H7 (cell line): Measurements from ENCODE around the gene PSMD1. TPM values are rescaled to one million over a fixed set of nuclear protein-coding genes. Genes with fewer than 3 reads are reported as not detected.

Experiments used
- DNase-seq: peaks from one replicate; pipeline ENCODE4 v3.0.0; 2012
- H3K27me3 ChIP-seq: 2 replicates; pipeline ENCODE4 v1.6.0; 2011; ENCODE audit warnings: mild to moderate bottlenecking, low read length; ENCODE audit not compliant: control insufficient read depth, insufficient read depth
- H3K36me3 ChIP-seq: replicated peaks from 2 replicates; pipeline ENCODE4 v1.5.1; 2011; ENCODE audit warnings: low read length; ENCODE audit not compliant: control insufficient read depth, insufficient read depth
- H3K4me3 ChIP-seq: 2 replicates; pipeline ENCODE4 v1.5.1; 2011; ENCODE audit warnings: low read depth, mild to moderate bottlenecking, control low read depth, low read length, moderate library complexity; ENCODE audit not compliant: insufficient read depth
- total RNA-seq: library from RNA; depleted of rRNA; stranded (reverse); fragments of >200 nt; shearing (Covaris generic); gene quantifications from 2 replicates; pipeline ENCODE4 v1.2.3, GENCODE V29; 2014

The PSMD1 gene
- total RNA-seq, 1 experiment from 2014 or later: 154 TPM

DNA sequence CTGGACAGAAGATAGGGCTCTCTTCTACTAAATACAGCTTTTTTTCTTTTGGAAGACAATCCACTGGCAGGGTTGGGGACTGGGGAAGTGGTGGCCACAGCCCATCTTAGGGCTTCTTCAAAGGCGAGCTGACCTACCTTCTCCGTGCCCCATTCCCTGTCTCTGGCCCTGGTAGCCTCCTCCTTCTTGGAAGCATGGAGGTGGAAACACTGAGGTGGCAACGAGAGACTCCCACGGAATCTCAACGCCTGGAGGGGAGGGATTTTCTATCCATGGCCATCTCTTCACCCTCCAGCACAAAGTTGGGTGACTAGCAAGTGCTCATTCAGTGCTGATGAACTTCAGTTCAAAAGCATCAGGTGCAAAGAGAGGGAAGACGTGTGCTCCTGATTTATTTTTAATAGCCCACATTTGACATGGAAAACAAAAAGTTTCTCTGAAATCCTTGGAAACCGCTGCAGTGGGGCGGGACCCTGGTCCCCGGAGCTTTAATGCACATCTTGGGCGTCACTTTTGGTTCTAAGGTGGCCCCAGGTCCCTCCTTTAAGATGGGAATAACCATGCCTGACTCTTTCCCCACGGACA, 141.1 kb downstream of the PSMD1 start:
- Histone ChIP-seq H3K36me3 (peaks cover 3% of the 10 kb centered on the region), H3K27me3 (no peaks in the 10 kb centered on the region), H3K4me3 (peak overlapping the region; percentile 77)
- no peak for DNase-seq

DNA sequence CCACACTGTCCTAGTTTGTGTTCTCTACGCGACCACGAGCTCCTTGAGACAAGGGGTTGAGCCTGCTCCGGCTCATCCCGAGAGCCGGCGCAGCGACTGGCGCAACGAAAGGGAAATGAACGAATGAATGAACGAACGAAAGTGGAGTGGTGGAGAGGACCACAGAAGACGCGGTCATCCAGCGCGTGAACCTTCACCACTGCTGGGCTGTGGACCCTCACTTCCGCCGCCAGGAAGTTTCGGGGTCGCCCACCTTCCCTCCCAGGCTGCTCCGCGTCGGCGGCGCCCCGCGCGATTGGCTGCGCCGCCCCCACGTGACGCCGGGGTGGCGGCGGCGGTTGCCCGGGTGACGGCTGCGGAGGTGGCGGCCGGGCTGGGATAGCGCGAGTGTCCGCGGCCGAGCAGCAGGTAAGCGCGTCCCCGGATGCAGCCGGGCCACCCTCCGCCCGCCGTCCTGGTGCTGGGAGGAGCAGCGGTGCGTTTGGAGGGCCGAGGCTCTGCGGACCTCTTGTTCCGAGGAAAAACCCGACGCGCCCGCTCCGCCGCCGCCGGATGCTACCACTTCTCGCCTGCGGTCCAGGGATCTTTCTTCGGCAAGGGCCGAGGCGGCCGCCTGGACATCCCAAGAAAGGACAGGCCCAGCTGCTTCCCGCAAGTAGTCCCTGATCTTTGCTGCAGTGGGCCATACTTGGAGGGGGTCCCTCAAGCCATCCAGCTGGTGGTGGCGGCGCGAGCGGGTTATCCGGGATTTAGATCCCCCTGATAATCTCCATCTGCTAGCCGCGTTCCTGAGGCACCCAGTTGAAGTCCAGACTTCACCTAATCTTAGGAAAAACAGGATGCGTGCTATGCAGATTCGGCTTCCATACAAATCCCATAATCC, 141.9 kb downstream of the PSMD1 start, which contains the start of gene ARMC9:
ARMC9 (plus strand) TSS at position 341 of the 883 bp plus-strand sequence. CDS start 7,608 bp downstream, outside the sequence.
- no peaks in the 10 kb centered on the region for H3K27me3 ChIP-seq
- peak within 1 kb of the TSS; percentile 77 for H3K4me3 ChIP-seq
- peaks cover 6% of the 10 kb centered on the region for H3K36me3 ChIP-seq
- peak; percentile 99 for DNase-seq

DNA sequence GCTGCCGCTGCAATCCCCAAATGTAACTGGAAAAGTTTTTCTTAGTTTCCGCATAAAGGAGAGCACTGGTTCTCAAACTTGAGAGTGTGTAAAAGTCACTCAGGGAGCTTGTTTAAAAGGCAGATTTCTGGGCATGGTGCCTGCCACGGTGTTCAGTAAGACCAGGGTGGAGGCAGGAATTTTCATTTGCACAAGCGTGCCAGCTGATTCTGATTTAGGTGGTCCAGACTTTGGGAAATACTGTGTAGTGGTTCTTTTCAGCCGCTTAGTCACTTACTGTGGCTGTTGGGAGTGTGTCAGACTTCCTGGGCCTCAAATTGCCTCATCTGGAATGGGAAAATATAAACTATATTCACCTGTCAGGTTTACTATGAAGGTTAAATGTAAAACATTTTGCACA, 142.6 kb downstream of the PSMD1 start:
- H3K4me3 ChIP-seq: peak overlapping the region; percentile 77
- no peaks in the 10 kb centered on the region for H3K27me3 ChIP-seq
- no peak for DNase-seq
- peaks cover 6% of the 10 kb centered on the region for H3K36me3 ChIP-seq

DNA sequence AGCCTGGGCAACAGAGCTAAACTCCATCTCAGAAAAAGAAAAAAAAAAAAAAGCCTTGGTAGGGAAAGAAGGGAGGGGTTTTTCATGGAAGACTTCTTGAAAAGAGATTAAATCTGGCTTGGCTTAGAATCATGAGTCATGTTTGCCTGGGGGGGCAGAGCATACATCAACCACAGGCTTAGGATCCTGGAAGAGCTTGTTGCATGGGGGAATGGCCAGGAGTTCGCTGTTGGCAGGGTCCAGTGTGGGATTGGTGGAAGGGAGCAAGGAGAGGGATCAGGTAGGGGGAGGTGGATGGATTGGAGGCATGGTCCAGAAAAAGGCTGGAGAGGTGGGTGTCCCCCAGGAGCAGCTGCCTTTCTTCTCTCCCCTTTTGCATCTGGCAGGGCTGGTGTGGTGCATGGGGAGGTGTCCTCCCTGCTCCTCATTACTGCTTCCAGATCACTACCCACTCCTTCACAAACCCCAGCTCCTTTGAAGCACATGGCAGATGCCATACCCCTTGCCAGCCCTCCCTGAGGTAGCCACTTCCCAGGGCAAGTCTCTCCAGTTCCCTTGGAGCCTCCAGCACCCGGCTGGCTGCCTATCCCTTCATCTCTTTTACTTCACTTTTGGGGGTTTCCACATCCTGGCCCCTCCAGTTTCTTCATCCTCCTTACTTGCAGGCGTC, 144.3 kb downstream of the PSMD1 start:
- Histone ChIP-seq H3K4me3 (no peak overlapping the region), H3K27me3 (no peaks in the 10 kb centered on the region), H3K36me3 (peaks cover 6% of the 10 kb centered on the region)
- no peak for DNase-seq

DNA sequence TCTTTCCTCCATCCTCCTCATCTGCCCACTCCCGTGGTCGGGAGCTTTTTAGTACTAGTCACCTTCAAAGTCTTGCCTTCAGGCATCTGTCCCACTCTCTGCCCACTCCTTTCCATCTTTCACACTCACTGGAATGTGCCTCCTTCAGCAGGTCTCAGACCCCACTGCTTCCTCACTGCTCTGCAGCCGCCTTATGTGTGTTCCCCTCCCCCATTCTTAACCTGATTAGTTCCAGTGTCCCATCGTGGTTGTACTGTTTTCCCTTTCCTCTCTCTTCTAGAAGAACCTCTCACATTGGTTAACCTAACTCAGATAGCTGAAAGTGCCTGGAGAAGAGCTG, 144.8 kb downstream of the PSMD1 start:
- H3K36me3 ChIP-seq: peaks cover 6% of the 10 kb centered on the region
- no peaks in the 10 kb centered on the region for H3K27me3 ChIP-seq
- no peak for DNase-seq
- no peak overlapping the region for H3K4me3 ChIP-seq

DNA sequence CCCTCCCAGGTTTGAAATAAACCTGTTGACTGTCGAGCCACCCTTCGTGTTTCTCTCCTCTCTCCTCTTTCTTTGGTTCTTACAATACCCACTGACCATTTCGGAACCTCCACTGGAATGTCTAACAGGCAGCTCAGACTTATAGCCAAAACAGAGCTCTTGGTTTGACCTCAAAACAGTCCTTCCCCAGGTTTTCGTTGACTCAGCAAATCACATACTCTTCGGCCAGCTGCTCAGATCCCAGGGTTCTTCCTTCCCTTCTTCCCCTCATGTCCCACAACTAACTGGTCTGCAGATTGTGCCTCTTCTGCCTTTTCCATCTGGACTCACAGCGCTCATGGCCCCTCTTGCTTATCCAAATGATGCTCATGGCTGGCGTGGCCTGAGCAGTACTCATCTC, 146.4 kb downstream of the PSMD1 start:
- peaks cover 6% of the 10 kb centered on the region for H3K36me3 ChIP-seq
- H3K27me3 ChIP-seq: no peaks in the 10 kb centered on the region
- H3K4me3 ChIP-seq: no peak overlapping the region
- DNase-seq: no peak

DNA sequence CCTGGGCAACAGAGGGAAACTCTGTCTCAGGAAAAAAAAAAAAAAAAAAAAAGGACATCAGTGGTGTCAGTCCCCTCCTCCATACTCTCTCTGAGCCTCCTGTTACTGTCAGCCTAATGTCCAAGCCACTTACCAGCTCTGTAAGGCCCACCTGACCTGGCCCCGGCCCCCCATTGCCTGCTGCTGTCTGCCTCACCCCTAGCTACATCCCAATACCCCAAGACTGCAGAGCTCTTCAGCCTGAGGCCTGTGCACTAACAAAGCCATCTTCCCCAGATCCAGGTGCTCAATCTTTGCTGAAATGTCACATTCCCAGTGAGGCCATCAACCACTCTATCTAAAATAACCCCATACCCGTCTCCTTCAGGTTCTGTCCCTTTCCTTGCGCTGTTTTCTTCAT, 147.5 kb downstream of the PSMD1 start:
- peaks cover 6% of the 10 kb centered on the region for H3K36me3 ChIP-seq
- no peak for DNase-seq
- H3K27me3 ChIP-seq: no peaks in the 10 kb centered on the region
- no peak overlapping the region for H3K4me3 ChIP-seq

DNA sequence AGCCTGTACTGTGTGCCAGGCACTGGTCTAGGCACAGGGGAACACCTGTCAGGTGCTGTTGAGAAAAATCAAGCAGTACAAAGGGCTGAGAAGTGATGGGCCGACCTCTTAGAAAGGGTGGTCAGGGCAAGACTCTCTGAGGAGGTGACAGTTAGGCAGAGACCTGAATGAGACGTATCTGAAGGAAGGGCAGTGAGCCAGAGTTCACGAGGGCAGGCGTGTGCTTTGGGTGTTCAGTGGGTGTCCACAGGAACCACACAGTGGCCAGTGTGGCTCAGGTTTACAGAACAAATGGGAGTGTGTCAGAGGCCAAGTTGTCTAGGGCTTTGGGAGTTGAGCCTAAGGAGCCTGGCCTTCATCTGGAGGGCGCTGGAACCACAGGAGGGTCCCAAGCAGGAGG, 147.9 kb downstream of the PSMD1 start:
- no peak for DNase-seq
- H3K27me3 ChIP-seq: no peaks in the 10 kb centered on the region
- H3K4me3 ChIP-seq: no peak overlapping the region
- peaks cover 6% of the 10 kb centered on the region for H3K36me3 ChIP-seq

DNA sequence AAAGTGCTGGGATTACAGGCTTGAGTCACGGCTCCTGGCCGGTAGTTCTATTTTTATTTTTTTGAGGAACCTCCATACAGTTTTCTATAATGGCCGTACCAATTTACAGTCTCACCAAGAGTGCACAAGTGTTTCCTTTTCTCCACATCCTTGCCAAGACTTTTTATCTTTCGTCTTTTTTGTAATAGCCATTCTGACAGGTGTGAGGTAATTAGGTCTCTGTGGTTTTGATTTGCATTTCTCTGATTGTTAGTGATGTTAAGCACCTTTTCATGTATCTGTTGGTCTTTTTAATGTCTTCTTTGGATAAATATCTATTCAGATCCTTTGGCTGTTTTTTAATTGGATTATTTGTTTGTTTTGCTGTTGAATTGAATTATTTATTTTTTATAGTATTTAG, 151.1 kb downstream of the PSMD1 start:
- DNase-seq: no peak
- no peak overlapping the region for H3K4me3 ChIP-seq
- peaks cover 6% of the 10 kb centered on the region for H3K36me3 ChIP-seq
- no peaks in the 10 kb centered on the region for H3K27me3 ChIP-seq

DNA sequence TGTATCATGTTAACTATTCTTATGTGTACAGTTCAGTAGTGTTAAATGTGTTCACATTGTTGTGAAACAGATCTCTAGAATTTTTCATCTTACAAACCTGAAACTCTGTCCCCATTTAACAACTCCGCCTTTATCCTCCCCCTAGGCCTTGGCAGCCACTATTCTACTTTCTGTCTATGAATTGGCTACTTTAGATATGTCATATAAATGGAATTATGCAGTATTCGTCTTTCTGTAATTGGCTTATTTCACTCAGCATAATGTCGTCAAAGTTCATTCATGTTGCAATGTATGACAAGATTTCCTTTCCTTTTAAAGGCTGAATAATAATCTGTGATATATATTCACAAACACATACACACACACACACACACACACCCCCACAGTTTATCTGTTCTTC, 154.1 kb downstream of the PSMD1 start:
- peaks cover 4% of the 10 kb centered on the region for H3K36me3 ChIP-seq
- H3K4me3 ChIP-seq: no peak overlapping the region
- DNase-seq: no peak
- no peaks in the 10 kb centered on the region for H3K27me3 ChIP-seq

DNA sequence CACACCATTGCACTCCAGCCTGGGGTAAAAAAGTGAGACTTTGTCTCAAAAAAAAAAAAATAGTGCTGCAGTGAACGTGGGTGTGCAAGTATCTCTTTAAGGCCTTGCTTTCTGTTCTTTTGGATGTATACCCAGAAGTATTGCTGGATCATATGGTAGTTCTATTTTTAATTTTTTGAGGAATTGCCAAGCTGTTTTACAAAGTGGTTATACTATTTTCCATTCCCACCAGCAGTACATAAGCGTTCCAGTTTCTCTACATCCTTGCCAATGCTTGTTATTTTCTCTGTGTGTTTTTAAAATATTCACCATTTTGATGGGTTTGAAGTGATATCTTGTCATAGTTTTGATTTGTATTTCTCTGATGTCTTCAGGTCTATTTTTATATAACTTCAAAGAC, 154.8 kb downstream of the PSMD1 start:
- Histone ChIP-seq H3K4me3 (no peak overlapping the region), H3K27me3 (no peaks in the 10 kb centered on the region), H3K36me3 (peaks cover 6% of the 10 kb centered on the region)
- no peak for DNase-seq

DNA sequence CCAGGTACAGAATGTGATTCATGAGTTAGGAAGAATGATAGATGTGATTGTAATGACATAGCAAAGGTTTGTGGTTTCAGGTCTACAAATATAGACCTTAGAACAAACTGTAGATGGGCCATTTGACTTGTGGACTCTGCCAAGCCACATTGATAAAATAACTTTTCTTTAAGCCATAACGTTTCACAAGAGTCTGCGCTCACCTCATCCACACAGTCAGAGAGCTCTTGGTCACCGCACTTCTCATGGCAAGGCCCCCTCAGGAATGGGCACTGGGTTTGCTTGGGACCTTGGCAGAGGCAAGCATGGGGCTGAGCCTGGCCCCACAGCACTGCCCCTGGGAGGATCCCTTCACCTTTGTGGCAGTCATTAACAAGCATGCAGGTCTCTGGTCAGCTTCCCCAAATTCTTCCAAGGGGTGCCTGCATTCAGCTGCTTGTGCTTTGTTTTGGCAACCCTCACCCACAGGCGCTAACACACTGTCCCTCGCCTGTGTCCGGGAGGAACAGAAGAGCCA, 155.7 kb downstream of the PSMD1 start:
- no peak for DNase-seq
- Histone ChIP-seq H3K36me3 (peaks cover 7% of the 10 kb centered on the region), H3K4me3 (no peak overlapping the region), H3K27me3 (no peaks in the 10 kb centered on the region)

DNA sequence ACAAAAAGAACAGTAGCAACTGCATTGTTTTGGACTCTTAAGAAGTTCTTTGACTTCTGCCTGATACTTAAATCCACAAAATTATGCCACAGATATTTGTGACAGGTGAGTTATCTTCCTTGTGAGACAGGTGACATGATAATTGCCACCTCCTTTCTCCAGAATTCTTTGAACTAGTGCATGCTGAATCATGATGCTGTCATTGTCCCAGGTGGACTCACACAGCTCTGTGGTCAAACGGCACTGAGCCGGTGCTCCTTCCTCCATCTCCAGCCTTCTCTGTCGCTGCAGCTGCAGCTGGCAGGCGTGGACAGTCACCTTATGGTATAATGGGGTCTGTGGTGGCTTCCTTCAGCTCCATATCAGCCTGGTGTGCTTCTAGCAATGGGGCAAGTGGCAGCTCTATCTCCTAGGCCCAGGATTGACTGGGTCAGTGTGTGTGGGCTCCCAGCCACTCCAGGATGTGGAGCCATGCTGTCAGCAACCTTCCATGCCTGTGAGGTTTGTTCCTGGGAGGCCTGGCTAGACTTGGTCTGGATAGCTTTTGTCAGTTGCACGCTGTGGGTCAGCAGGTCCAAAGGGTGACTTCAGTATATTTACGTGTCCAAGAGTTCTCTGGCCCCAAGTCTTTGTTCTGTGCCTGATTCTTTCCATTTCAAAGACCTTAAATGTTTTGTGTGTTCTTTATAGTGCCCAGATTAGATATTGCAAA, 157.4 kb downstream of the PSMD1 start:
- Histone ChIP-seq H3K36me3 (peaks cover 9% of the 10 kb centered on the region), H3K4me3 (no peak overlapping the region), H3K27me3 (no peaks in the 10 kb centered on the region)
- no peak for DNase-seq

DNA sequence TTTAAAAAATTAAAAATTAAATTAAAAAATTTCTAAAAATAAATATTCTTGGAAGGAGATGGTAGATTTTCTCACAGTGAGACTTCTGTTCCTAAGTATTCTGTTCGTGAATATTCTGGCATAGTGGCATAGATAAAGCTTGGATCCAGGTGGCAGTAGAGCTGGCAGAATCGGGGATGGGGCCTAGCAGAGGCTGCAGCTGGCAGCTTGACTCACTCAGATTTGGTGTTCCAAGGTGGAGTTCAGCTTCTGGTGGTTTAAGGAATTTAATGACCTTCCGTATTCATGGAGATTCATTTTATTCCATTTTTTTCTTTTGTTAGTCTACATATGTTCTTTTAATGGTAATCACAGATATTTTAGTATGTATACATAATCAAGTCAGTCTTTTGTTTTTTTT, 161.7 kb downstream of the PSMD1 start:
- no peak for DNase-seq
- no peaks in the 10 kb centered on the region for H3K27me3 ChIP-seq
- H3K4me3 ChIP-seq: no peak overlapping the region
- peaks cover 16% of the 10 kb centered on the region for H3K36me3 ChIP-seq
